SJSA1 (cell line): ENCODE measurements around the gene TBC1D2. TPM values are rescaled to one million over a fixed set of nuclear protein-coding genes. Genes with fewer than 3 reads are reported as not detected.

Source experiments
- DNase-seq, 2 experiments: peaks; one replicate each; pipeline ENCODE4 v3.0.0-alpha.2; 2015 to 2020; ENCODE audit warnings: low spot score in 2 of 2, low read depth in 1 of 2
- H3K27ac ChIP-seq: fragments of 250-450 bp; sonication (Bioruptor Pico); 2 replicates; pipeline ENCODE4 v1.5.1; 2020; ENCODE audit warnings: mild to moderate bottlenecking, moderate library complexity
- H3K27me3 ChIP-seq: fragments of 250-450 bp; sonication (Bioruptor Pico); replicated peaks from 2 replicates; pipeline ENCODE4 v1.5.1; 2020; ENCODE audit warnings: mild to moderate bottlenecking, moderate library complexity
- H3K36me3 ChIP-seq: fragments of 250-450 bp; sonication (Bioruptor Pico); 2 replicates; pipeline ENCODE4 v1.5.1; 2020; ENCODE audit warnings: mild to moderate bottlenecking
- H3K4me1 ChIP-seq: fragments of 250-450 bp; sonication (Bioruptor Pico); replicated peaks from 2 replicates; pipeline ENCODE4 v1.6.1; 2021; ENCODE audit warnings: mild to moderate bottlenecking
- H3K4me3 ChIP-seq: fragments of 250-450 bp; sonication (Bioruptor Pico); 2 replicates; pipeline ENCODE4 v1.5.1; 2020; ENCODE audit warnings: mild to moderate bottlenecking
- H3K9me3 ChIP-seq: fragments of 250-450 bp; sonication (Bioruptor Pico); replicated peaks from 2 replicates; pipeline ENCODE4 v1.5.1; 2020; ENCODE audit warnings: mild to moderate bottlenecking
- total RNA-seq: library from RNA; depleted of rRNA; stranded (reverse); fragments of >200 nt; shearing (Covaris generic); gene quantifications from 2 replicates; pipeline ENCODE4 v1.2.3, GENCODE V29; 2014

TBC1D2 gene
- total RNA-seq, 1 experiment from 2014 or later, result 4.4 TPM

GRCh38 chr9:98241357-98242300 is 13.8 kb downstream of the TBC1D2 start:
- H3K9me3 ChIP-seq, result no peaks in the 10 kb centered on the region
- H3K27me3 ChIP-seq, result no peaks in the 10 kb centered on the region
- H3K4me3 ChIP-seq, result no peak overlapping the region
- peaks cover 10% of the 10 kb centered on the region for H3K36me3 ChIP-seq
- no peak overlapping the region for H3K27ac ChIP-seq
- no peak for DNase-seq
- no peaks in the 10 kb centered on the region for H3K4me1 ChIP-seq

- Histone ChIP-seq H3K36me3 (peaks cover 13% of the 10 kb centered on the region), H3K4me1 (no peaks in the 10 kb centered on the region), H3K4me3 (no peak overlapping the region), H3K27ac (no peak overlapping the region), H3K27me3 (no peaks in the 10 kb centered on the region), H3K9me3 (no peaks in the 10 kb centered on the region)
- DNase-seq, result no peak
These were observed 15.0 kb downstream of the TBC1D2 start for GRCh38 chr9:98240475-98240874.

DNA sequence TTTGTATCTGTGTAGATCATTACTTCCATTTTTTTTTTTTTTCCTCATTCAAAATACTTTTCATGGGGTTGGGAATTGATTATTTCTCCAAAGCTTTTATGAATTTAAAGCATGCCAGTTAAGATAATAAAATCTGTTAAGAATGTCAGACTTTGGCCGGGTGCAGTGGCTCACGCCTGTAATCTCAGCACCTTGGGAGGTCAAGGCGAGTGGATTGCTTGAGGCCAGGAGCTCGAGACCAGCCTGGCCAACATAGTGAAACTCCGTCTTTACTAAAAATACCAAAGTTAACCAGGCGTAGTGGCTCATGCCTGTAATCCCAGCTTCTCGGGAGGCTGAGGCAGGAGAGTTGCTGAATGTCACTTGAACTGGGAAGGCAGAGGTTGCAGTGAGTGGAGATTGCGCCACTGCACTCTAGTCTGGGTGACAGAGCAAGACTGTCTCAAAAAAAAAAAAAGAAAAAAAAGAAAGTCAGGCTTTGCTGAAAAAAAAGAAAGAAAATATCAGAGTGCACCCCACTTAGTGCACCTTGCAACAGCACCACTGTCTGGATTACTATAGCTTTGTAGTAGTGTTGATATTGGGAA is 18.5 kb downstream of the TBC1D2 start:
- H3K36me3 ChIP-seq, result peaks cover 21% of the 10 kb centered on the region
- H3K4me1 ChIP-seq, result peaks cover 6% of the 10 kb centered on the region
- H3K4me3 ChIP-seq, result no peak overlapping the region
- no peaks in the 10 kb centered on the region for H3K9me3 ChIP-seq
- no peak overlapping the region for H3K27ac ChIP-seq
- no peak for DNase-seq
- no peaks in the 10 kb centered on the region for H3K27me3 ChIP-seq

- Histone ChIP-seq H3K9me3 (no peaks in the 10 kb centered on the region), H3K27me3 (no peaks in the 10 kb centered on the region), H3K4me3 (no peak overlapping the region), H3K4me1 (peaks cover 12% of the 10 kb centered on the region), H3K27ac (no peak overlapping the region), H3K36me3 (peaks cover 18% of the 10 kb centered on the region)
- no peak for DNase-seq
These were observed 20.3 kb downstream of the TBC1D2 start for GRCh38 chr9:98235126-98235525.

- Histone ChIP-seq H3K4me1 (peaks cover 12% of the 10 kb centered on the region), H3K9me3 (no peaks in the 10 kb centered on the region), H3K4me3 (no peak overlapping the region), H3K27me3 (no peaks in the 10 kb centered on the region), H3K27ac (no peak overlapping the region), H3K36me3 (peaks cover 19% of the 10 kb centered on the region)
- DNase-seq, result no peak
These were observed 21.1 kb downstream of the TBC1D2 start for GRCh38 chr9:98234245-98234825.

- DNase-seq, result no peak
- Histone ChIP-seq H3K36me3 (peaks cover 23% of the 10 kb centered on the region), H3K27ac (no peak overlapping the region), H3K27me3 (no peaks in the 10 kb centered on the region), H3K4me3 (no peak overlapping the region), H3K4me1 (peaks cover 12% of the 10 kb centered on the region), H3K9me3 (no peaks in the 10 kb centered on the region)
These were observed 22.5 kb downstream of the TBC1D2 start for GRCh38 chr9:98232926-98233325.

DNA sequence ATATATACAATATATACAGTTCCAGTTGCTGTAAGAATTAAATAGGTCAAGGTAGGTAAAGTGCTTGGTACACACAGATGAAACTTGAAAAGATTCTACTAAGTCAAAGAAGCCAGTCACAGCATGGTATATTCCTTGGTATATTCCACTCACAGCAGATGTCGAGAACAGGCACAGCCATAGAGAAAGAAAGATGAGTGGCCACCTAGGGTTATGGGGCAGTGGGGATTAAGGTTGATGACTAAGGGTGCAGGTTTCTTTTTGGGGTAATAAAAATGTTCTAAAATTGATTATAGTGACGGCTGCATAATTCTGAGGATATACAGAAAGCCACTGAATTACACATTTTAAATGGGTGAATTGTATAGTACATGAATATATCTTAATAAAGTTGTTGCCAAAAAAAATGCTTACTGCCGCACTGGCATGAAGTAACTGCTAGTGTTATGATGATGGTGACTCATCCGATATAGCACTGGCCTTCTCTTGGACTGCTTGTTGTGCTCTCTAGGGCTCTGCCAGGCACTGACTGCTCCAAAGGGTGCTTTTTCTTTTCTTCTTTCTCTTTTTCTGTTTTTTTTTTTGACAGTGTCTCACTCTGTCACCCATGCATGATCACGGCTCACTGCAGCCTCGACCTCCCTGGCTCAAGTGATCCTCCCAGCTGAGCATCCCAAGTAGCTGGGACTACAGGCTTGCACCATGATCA is 23.5 kb downstream of the TBC1D2 start:
- no peaks in the 10 kb centered on the region for H3K9me3 ChIP-seq
- peak in 1 of 2 experiments; percentile 52 for DNase-seq
- no peaks in the 10 kb centered on the region for H3K27me3 ChIP-seq
- H3K4me3 ChIP-seq, result no peak overlapping the region
- H3K4me1 ChIP-seq, result peaks cover 12% of the 10 kb centered on the region
- no peak overlapping the region for H3K27ac ChIP-seq
- peaks cover 26% of the 10 kb centered on the region for H3K36me3 ChIP-seq

DNA sequence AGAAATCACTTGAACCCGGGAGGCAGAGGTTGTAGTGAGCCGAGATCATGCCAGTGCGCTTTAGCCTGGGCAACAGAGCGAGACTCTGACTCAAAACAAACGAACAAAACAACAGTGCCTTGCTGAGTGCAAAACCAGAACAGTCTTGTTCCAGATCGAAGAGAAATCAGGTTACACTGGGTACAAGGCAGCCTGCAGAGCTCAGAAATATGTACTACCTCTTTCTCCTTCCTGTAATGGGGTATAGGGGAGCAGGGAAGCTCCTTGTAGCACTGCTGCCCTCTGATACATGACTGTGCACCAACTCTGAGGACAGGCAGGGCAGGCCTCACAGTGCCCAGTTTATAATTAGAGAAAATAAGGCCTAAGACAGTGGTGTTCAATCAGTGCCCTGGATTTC is 24.7 kb downstream of the TBC1D2 start:
- Histone ChIP-seq H3K9me3 (no peaks in the 10 kb centered on the region), H3K36me3 (peaks cover 34% of the 10 kb centered on the region), H3K27ac (no peak overlapping the region), H3K4me1 (peaks cover 20% of the 10 kb centered on the region), H3K4me3 (no peak overlapping the region), H3K27me3 (no peaks in the 10 kb centered on the region)
- no peak for DNase-seq

DNA sequence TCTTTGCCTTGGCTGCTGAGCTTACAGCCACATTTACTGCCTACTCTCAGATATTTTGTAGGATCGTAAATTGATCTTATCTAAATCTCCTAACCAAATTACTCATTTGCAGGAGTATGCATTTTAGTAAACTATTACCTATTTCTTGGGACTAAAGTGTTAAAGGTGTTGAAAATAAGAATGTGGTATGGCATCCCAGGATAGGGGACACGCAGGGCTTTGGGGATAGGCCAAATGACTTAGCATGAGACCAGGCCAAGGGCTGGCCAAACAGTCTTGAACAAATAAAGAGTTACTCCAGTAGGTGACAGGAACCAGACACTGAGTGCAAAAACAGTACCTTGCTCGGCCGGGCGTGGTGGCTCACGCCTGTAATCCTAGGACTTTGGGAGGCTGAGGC is 25.1 kb downstream of the TBC1D2 start:
- no peak overlapping the region for H3K4me3 ChIP-seq
- H3K9me3 ChIP-seq, result no peaks in the 10 kb centered on the region
- no peak for DNase-seq
- H3K36me3 ChIP-seq, result peaks cover 30% of the 10 kb centered on the region
- H3K27me3 ChIP-seq, result no peaks in the 10 kb centered on the region
- no peak overlapping the region for H3K27ac ChIP-seq
- peaks cover 20% of the 10 kb centered on the region for H3K4me1 ChIP-seq

DNA sequence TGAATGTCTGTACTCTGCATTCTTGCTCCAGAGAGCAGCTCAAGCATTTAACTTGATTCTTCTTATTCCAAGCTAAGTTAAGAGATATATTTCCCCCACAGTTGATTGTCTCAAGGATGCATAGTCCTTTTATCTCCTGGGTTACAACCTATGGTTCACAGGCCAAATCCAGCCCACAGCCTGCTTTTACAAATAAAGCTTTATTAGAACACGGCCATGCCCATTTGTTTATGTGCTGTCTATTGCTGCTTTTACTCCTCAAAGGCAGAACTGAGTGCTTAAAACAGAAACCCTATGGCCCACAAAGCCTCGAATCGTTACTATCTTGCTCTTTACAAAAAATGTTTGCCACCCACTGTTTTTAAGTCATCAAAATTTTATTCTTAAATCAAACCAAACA is 25.8 kb downstream of the TBC1D2 start:
- no peaks in the 10 kb centered on the region for H3K27me3 ChIP-seq
- H3K9me3 ChIP-seq, result no peaks in the 10 kb centered on the region
- H3K4me1 ChIP-seq, result peaks cover 23% of the 10 kb centered on the region
- H3K27ac ChIP-seq, result no peak overlapping the region
- H3K36me3 ChIP-seq, result peaks cover 30% of the 10 kb centered on the region
- no peak for DNase-seq
- no peak overlapping the region for H3K4me3 ChIP-seq

DNA sequence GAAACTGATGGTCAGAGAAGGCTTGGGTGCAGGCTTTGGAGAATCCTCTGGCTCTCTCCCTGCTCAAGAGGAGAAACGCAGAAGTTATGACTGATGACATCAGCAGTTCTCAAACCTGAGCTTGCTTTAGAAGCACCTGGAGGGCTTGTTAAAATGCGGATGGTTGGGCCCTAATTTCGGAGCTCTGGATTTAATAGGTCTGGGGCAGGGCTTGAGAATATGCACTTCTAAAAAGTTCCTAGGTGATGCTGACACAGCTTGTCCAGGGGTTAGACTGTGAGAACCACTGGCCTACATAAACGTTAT is 26.4 kb downstream of the TBC1D2 start:
- no peak for DNase-seq
- Histone ChIP-seq H3K27ac (no peak overlapping the region), H3K27me3 (no peaks in the 10 kb centered on the region), H3K36me3 (peaks cover 30% of the 10 kb centered on the region), H3K9me3 (no peaks in the 10 kb centered on the region), H3K4me3 (no peak overlapping the region), H3K4me1 (peaks cover 28% of the 10 kb centered on the region)

DNA sequence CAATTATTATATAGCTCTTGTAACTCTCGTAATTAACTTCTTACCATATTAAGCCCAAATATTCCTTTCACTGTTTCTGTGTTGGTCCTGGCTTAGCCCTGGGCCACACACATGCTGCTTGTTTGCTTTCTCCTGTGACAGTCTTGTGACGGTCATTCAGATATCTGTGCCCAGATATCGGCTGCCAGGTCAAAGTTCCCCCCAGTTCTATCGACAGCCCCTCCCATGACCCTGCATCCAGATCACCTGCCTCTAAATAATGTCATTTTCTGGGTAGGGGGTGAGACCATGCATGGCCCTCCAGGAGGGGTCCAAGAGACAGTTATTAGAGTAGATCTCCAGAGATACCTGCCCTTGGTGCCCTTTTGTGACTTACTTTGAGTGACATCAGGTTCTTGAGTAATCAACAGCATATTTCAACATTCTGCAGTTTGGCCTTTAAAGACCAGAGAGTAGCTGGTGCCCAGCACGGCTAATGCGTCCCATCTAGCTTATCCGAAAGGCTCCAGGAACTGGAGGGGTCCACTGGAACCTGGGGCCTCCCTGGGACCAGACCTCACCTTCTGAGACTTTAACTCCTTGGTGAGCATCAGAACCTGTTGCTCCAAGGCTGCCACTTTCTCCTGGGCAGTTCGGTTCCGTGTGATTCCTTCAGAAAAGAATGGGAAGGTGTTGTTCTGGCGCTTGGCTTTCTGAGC is 26.9 kb downstream of the TBC1D2 start:
- Histone ChIP-seq H3K36me3 (peaks cover 30% of the 10 kb centered on the region), H3K4me1 (peaks cover 33% of the 10 kb centered on the region), H3K4me3 (no peak overlapping the region), H3K27me3 (no peaks in the 10 kb centered on the region), H3K27ac (no peak overlapping the region), H3K9me3 (no peaks in the 10 kb centered on the region)
- DNase-seq, result no peak

DNA sequence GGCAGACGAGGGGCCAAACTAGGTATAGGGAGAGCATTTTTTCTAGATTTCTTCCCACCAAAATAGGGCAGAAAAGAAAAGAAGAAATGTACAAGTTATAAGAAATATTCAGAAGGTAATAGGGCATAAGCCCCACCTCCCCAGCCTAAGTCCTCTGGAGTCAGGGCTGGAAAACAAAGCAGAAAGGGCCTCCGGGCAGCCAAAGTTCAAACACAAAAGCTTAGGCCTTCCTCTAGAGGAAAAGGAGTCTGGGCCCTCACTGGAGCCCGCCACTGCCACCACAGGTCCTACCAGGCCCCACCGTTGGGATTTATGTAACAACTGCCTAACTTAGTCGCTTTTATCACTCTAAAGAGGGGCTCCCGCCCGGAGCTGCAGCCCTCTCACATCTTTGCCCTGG is 27.6 kb downstream of the TBC1D2 start:
- no peaks in the 10 kb centered on the region for H3K9me3 ChIP-seq
- H3K27me3 ChIP-seq, result no peaks in the 10 kb centered on the region
- H3K27ac ChIP-seq, result no peak overlapping the region
- peaks cover 26% of the 10 kb centered on the region for H3K36me3 ChIP-seq
- peaks cover 39% of the 10 kb centered on the region for H3K4me1 ChIP-seq
- H3K4me3 ChIP-seq, result no peak overlapping the region
- no peak for DNase-seq
